HL-60 (cell line): ENCODE results near the gene ASTN2.
"Not testable (repeated sequence)": the region's sequence is repeated elsewhere in the genome, so short reads cannot be mapped to it uniquely, and the experiment has no call there.

ENCODE experiments used
- DNase-seq, 2 experiments: peaks; one replicate each; pipeline ENCODE4 v3.0.0-alpha.2; 2010 to 2020; ENCODE audit warnings: low read depth in 1 of 2, low spot score in 1 of 2
- H3K27ac ChIP-seq: fragments of 250-450 bp; sonication (Bioruptor Pico); replicated peaks from 2 replicates; pipeline ENCODE4 v1.5.1; 2020; ENCODE audit warnings: mild to moderate bottlenecking, moderate library complexity
- H3K27me3 ChIP-seq: fragments of 250-450 bp; sonication (Bioruptor Pico); 2 replicates; pipeline ENCODE4 v1.5.1; 2021; ENCODE audit warnings: mild to moderate bottlenecking, moderate library complexity; ENCODE audit not compliant: insufficient read depth, poor library complexity, severe bottlenecking
- H3K4me3 ChIP-seq: replicated peaks from 2 replicates; pipeline ENCODE4 v1.5.1; 2011; ENCODE audit warnings: mild to moderate bottlenecking, control low read depth, low read length; ENCODE audit not compliant: insufficient read depth
- CTCF ChIP-seq: IDR thresholded peaks from one replicate; pipeline ENCODE4 v1.5.1; 2011; ENCODE audit warnings: low read length, control low read depth, inconsistent platforms; ENCODE audit not compliant: insufficient read depth
- GABPA ChIP-seq: IDR thresholded peaks from 2 replicates; pipeline ENCODE4 v1.6.1; 2012; ENCODE audit warnings: low read depth
- POLR2AphosphoS5 ChIP-seq: IDR thresholded peaks from 2 replicates; pipeline ENCODE4 v1.6.1; 2012; ENCODE audit warnings: low read depth
- SPI1 ChIP-seq: IDR thresholded peaks from 2 replicates; pipeline ENCODE4 v1.6.1; 2012; ENCODE audit warnings: low read depth, mild to moderate bottlenecking, borderline replicate concordance
- TF ChIP-seq, protein P1 (sequence below): IDR thresholded peaks from 2 replicates; pipeline ENCODE4 v1.6.1; 2012; ENCODE audit warnings: low read depth; ENCODE audit not compliant: insufficient replicate concordance

Gene ASTN2

GRCh38 chr9:116895961-116896360 is 518.9 kb downstream of the ASTN2 start:
- Histone ChIP-seq H3K27ac (no peak overlapping the region), H3K4me3 (no peak overlapping the region), H3K27me3 (no peaks in the 10 kb centered on the region)
- TF ChIP-seq, protein P1, sequence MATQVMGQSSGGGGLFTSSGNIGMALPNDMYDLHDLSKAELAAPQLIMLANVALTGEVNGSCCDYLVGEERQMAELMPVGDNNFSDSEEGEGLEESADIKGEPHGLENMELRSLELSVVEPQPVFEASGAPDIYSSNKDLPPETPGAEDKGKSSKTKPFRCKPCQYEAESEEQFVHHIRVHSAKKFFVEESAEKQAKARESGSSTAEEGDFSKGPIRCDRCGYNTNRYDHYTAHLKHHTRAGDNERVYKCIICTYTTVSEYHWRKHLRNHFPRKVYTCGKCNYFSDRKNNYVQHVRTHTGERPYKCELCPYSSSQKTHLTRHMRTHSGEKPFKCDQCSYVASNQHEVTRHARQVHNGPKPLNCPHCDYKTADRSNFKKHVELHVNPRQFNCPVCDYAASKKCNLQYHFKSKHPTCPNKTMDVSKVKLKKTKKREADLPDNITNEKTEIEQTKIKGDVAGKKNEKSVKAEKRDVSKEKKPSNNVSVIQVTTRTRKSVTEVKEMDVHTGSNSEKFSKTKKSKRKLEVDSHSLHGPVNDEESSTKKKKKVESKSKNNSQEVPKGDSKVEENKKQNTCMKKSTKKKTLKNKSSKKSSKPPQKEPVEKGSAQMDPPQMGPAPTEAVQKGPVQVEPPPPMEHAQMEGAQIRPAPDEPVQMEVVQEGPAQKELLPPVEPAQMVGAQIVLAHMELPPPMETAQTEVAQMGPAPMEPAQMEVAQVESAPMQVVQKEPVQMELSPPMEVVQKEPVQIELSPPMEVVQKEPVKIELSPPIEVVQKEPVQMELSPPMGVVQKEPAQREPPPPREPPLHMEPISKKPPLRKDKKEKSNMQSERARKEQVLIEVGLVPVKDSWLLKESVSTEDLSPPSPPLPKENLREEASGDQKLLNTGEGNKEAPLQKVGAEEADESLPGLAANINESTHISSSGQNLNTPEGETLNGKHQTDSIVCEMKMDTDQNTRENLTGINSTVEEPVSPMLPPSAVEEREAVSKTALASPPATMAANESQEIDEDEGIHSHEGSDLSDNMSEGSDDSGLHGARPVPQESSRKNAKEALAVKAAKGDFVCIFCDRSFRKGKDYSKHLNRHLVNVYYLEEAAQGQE: no peak
- no peak for TF ChIP-seq SPI1
- no peak for TF ChIP-seq POLR2AphosphoS5
- no peak for TF ChIP-seq GABPA
- TF ChIP-seq CTCF: no peak
- no peak for DNase-seq

DNA sequence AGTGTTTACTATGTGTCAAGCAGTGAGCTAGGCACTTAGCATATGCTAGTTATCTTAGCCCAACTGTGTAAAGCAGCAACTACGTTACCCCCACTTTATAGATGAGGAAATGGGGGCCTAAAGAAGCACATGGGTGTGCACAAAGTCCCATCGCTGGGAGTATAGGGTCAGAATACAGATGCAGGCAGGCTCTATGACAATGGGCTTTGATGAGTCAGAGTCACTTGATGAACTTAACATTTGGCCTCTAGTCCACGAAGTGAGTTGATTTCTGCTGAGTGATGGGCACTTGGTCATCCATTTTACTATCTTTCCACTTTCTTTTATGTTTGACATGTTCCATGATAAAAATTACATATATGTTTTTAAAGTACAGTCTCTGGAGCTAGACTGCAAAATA is 523.4 kb downstream of the ASTN2 start:
- no peak for TF ChIP-seq GABPA
- TF ChIP-seq POLR2AphosphoS5: no peak
- no peak for TF ChIP-seq CTCF
- Histone ChIP-seq H3K27ac (no peak overlapping the region), H3K4me3 (no peak overlapping the region), H3K27me3 (no peaks in the 10 kb centered on the region)
- no peak for DNase-seq

DNA sequence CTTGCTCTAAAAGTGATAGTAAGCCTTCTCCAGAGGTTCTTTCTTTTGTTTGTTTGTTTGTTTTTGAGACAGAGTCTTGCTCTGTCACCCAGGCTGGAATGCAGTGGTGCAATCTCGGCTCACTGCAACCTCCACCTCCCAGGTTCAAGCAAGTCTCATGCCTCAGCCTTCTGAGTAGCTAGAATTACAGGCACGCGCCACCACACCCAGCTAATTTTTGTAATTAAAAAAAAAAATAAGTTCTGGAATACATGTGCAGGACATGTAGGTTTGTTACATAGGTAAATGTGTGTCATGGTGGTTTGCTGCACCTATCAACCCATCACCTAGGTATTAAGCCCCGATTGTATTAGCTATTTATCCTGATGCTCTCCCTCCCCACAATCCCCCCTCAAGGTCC is 526.4 kb downstream of the ASTN2 start:
- DNase-seq, H3K27me3 ChIP-seq, H3K27ac ChIP-seq, H3K4me3 ChIP-seq: not testable (repeated sequence)

- DNase-seq: no peak
- TF ChIP-seq GABPA: no peak
- TF ChIP-seq, protein P1: no peak
- TF ChIP-seq SPI1: no peak
- TF ChIP-seq CTCF: no peak
- TF ChIP-seq POLR2AphosphoS5: no peak
- Histone ChIP-seq H3K4me3 (no peak overlapping the region), H3K27ac (no peak overlapping the region), H3K27me3 (no peaks in the 10 kb centered on the region)
These were observed 526.8 kb downstream of the ASTN2 start for GRCh38 chr9:116888066-116888465.
